ENCODE measurements around the gene MSL1.
A peak's percentile ranks its signal among the peaks of the same experiment; 100 is the strongest.

The MSL1 gene

DNA sequence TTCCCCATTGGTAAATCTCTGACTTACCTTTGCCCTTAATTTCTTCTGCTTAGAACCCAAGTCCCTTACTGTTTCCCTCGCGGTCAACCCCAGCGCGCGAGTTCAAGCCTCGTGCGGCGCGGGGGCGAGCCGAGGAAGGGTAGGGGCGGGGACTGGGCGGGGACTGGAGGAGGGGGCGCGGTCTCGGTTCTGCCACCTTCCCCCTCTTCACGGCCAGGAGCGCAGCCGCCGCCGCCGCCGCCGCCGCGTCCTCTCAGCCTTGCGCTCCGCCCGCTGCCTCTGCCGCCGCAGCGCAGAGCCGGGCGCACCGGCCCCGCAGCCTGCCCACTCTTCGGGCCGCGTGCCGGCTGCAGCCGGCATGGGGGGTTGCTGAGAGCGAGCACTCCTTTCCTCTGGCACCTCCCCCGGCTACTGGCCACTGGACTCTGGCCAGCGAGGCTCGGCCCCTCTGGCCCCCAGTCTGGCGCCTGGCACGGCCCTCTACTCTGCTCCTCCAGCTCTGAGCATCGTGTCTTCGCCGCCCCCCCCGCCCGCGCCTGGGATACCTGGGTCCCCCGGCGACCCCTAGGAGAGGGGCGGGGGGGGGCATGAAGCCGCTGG lies 55.6 kb downstream of the MSL1 start, which contains the start of gene RAPGEFL1:
Gene RAPGEFL1, plus strand, starts transcription at position 196 of the 600 bp plus-strand sequence. Its CDS starts 392 bp downstream, at position 588.
- peak; percentile 51 to 79 (median 62) for DNase-seq

DNA sequence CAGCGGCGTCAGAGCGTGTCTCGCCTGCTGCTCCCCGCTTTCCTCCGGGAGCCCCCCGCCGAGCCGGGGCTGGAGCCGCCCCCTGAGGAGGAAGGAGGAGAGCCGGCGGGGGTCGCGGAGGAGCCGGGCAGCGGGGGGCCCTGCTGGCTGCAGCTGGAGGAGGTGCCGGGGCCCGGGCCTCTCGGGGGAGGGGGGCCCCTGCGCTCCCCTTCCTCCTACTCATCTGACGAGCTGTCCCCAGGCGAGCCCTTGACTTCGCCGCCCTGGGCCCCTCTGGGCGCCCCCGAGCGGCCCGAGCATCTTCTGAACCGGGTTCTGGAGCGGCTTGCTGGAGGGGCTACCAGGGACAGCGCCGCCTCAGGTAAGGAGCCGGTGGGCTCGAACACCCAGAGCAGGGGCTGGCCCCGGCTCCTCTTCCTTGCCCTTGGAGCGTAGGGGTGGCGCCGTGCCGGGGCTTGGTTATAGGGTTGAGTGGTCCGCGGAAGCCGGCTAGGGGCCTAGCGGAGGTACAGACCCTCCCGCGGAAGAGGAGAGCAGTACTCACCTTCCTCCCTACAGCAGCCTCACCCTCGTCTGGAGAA lies 56.3 kb downstream of the MSL1 start:
- no peak for DNase-seq

DNA sequence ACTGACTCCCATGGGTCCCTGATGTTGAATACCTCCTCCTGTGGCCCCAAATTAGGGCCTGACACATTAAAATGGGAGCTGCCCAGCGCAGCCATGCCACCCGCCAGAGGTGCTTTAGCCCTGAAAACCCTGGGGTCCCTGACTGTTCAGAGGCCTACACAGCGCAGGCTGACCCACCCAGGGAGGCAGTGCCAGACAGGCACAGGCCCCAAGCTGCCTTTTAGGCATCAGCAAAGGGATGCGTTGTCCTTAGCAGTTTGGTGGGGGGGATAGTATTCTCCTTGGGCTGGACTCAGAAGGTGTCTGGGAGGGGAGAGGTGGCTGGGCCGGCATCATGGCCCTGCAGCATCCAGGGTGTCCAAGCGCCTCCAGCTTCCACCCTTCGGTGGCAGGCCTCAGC lies 56.9 kb downstream of the MSL1 start:
- DNase-seq = no peak

- DNase-seq = no peak
Observed at GRCh38 chr17:40179923-40180659, 58.3 kb downstream of the MSL1 start.

GRCh38 chr17:40180694-40181093 lies 58.9 kb downstream of the MSL1 start:
- no peak for DNase-seq

DNA sequence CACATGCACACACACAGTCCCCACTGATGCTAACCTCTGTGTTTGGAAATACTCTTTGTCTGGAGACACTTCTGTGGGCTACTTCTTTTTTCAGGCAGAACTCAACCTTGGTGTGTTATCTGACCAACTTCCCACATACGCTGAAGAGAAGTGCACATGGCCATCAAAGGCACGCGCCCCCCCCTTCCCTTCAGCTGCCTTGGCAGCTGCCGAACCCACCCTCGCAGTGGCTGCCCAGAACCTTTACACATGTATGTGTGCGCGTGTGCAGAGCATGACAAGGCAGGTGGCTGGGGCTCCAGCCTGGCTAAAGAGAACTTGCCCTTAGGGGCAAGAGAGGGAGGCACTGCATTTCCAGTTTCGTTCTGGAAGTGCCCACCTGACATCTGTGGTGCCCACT lies 59.4 kb downstream of the MSL1 start:
- no peak for DNase-seq

GRCh38 chr17:40182606-40183005 lies 60.8 kb downstream of the MSL1 start:
- DNase-seq = no peak

Measured in activated naive CD4-positive, alpha-beta T cell (primary cell).